Thyroid gland (tissue), 4 donors: ENCODE results near the gene KRT38.

Experiments
- POLR2A ChIP-seq, 2 donors: fragments of 450-650 bp; IDR thresholded peaks; one replicate each; pipeline ENCODE4 v1.6.1; 2017; ENCODE audit warnings: antibody characterized with exemption in 2 of 2, mild to moderate bottlenecking in 2 of 2, moderate library complexity in 1 of 2
- TF ChIP-seq, protein P1 (sequence below), 6 experiments: fragments of 200-600 bp in 3 of 6; fragments of 450-650 bp in 3 of 6; sonication (generic) in 3 of 6; IDR thresholded peaks; one replicate each; pipeline ENCODE4 v1.5.1; 2016 to 2019; ENCODE audit warnings: antibody characterized with exemption in 6 of 6, mild to moderate bottlenecking in 2 of 6, inconsistent platforms in 1 of 6, moderate library complexity in 1 of 6

DNA sequence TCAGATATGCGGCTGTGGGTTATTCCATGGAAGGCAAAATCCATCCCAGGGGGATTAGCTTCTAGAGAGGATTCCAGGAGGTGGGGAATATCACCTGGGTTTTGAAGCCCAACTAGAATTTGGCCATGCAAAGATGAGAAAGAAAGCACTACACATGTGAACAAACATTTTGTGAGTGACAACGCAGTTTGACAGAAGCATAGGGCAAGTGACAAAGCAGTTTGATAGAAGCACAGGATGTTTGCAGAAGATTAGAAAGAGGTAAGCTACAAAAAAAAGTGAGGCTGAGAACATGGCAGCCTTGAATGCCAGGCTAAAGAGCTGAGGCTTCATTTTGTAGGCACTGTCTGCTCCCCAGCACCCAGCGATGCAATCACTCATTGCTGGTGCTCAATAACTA is 12.3 kb upstream of the KRT38 start:
- no peak for TF ChIP-seq POLR2A (IDR thresholded peaks at IDR 0.05)
- TF ChIP-seq, protein P1, sequence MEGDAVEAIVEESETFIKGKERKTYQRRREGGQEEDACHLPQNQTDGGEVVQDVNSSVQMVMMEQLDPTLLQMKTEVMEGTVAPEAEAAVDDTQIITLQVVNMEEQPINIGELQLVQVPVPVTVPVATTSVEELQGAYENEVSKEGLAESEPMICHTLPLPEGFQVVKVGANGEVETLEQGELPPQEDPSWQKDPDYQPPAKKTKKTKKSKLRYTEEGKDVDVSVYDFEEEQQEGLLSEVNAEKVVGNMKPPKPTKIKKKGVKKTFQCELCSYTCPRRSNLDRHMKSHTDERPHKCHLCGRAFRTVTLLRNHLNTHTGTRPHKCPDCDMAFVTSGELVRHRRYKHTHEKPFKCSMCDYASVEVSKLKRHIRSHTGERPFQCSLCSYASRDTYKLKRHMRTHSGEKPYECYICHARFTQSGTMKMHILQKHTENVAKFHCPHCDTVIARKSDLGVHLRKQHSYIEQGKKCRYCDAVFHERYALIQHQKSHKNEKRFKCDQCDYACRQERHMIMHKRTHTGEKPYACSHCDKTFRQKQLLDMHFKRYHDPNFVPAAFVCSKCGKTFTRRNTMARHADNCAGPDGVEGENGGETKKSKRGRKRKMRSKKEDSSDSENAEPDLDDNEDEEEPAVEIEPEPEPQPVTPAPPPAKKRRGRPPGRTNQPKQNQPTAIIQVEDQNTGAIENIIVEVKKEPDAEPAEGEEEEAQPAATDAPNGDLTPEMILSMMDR (IDR thresholded peaks at IDR 0.05) = no peak
